LNCaP clone FGC (cell line): Measurements from ENCODE around the gene TOR2A.
A peak's percentile ranks its signal among the peaks of the same experiment; 100 is the strongest.

Source experiments
- DNase-seq: peaks from one replicate; pipeline ENCODE4 v3.0.0-alpha.2; 2011; ENCODE audit warnings: low read depth
- H3K4me3 ChIP-seq: 2 replicates; pipeline ENCODE4 v1.5.1; 2011; ENCODE audit warnings: mild to moderate bottlenecking, low read depth, low read length, control low read depth
- TF ChIP-seq, protein P1 (sequence below): IDR thresholded peaks from 2 replicates; pipeline ENCODE4 v1.5.1; 2012; ENCODE audit warnings: mild to moderate bottlenecking; ENCODE audit not compliant: control insufficient read depth, insufficient read depth; ENCODE audit errors: extremely low read depth

TOR2A gene

GRCh38 chr9:127698985-127699670 is 36.0 kb downstream of the TOR2A start:
- no peak overlapping the region for H3K4me3 ChIP-seq
- DNase-seq: no peak
- TF ChIP-seq, protein P1, sequence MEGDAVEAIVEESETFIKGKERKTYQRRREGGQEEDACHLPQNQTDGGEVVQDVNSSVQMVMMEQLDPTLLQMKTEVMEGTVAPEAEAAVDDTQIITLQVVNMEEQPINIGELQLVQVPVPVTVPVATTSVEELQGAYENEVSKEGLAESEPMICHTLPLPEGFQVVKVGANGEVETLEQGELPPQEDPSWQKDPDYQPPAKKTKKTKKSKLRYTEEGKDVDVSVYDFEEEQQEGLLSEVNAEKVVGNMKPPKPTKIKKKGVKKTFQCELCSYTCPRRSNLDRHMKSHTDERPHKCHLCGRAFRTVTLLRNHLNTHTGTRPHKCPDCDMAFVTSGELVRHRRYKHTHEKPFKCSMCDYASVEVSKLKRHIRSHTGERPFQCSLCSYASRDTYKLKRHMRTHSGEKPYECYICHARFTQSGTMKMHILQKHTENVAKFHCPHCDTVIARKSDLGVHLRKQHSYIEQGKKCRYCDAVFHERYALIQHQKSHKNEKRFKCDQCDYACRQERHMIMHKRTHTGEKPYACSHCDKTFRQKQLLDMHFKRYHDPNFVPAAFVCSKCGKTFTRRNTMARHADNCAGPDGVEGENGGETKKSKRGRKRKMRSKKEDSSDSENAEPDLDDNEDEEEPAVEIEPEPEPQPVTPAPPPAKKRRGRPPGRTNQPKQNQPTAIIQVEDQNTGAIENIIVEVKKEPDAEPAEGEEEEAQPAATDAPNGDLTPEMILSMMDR: no peak

DNA sequence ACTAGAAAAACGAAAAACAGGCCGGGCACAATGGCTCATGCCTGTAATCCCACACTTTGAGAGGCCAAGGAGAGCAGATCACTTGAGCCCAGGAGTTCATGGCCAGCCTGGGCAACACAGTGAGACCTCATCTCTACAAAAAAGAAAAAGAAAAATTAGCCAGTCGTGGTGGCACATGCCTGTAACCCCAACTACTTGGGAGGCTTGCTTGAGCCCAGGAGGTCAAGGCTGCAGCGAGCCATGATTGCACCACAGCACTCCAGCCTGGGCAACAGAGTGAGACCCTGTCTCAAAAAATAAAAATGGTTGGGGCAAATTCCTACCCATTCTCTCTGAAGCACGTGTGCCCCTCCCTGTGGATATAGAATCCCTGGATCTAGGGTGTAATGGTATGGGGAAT is 36.7 kb downstream of the TOR2A start:
- DNase-seq: no peak
- TF ChIP-seq, protein P1: no peak
- H3K4me3 ChIP-seq: no peak overlapping the region

- H3K4me3 ChIP-seq: no peak overlapping the region
- TF ChIP-seq, protein P1: no peak
- no peak for DNase-seq
These were observed 37.5 kb downstream of the TOR2A start for GRCh38 chr9:127697575-127697974.

- TF ChIP-seq, protein P1: no peak
- DNase-seq: peak; percentile 7
- H3K4me3 ChIP-seq: no peak overlapping the region
These were observed 40.0 kb downstream of the TOR2A start for GRCh38 chr9:127694890-127695720.

DNA sequence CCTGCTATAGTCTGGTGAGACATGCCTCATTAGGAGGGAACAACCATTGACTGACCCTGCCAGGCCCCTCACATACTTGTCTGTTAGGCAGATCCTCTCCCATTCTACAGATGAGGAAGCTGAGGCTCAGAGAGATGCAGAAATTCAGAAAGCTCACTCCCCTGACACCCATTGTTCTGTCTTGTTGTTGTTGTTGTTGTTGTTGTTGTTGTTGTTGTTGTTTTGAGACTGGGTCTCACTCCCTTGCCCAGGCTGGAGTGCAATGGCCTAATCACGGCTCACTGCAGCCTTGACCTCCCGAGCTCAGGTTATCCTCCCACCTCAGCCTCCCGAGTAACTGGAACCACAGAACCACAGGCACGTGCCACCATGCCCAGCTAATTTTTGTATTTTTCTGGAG is 41.4 kb downstream of the TOR2A start:
- TF ChIP-seq, protein P1: no peak
- H3K4me3 ChIP-seq: no peak overlapping the region
- no peak for DNase-seq

DNA sequence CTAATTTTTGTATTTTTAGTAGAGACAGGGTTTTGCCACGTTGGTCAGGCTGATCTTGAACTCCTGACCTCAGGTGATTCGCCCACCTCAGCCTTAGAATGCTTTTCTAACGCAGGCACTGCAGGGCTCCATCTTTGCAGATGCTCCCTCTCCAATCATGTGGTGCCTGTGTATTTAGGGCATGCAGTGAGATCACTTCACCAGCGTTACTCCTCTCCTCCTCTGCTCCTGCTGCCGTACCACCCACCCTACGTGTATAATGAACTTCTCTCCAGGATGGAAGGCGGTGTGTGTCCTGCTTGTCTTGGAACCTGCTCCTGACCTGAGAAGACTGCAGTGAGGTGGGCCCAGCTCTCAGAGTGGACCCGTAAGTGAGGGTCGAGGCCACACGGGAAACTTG is 42.0 kb downstream of the TOR2A start:
- DNase-seq: no peak
- TF ChIP-seq, protein P1: no peak
- no peak overlapping the region for H3K4me3 ChIP-seq
